MM.1S (cell line): ENCODE data around the gene CTXND2.
"Not testable (repeated sequence)": the region's sequence is repeated elsewhere in the genome, so short reads cannot be mapped to it uniquely, and the experiment has no call there.

Source experiments
- DNase-seq: peaks from one replicate; pipeline ENCODE4 v3.0.0-alpha.2; 2015
- H2AFZ ChIP-seq: fragments of 300-600 bp; sonication (generic); 2 replicates; pipeline ENCODE4 v1.6.0; 2016; ENCODE audit warnings: antibody characterized with exemption, low read length
- H3F3A ChIP-seq: fragments of 300-600 bp; sonication (generic); 2 replicates; pipeline ENCODE4 v1.6.1; 2016; ENCODE audit warnings: mild to moderate bottlenecking, antibody characterized with exemption, low read length, moderate library complexity, mixed read lengths; ENCODE audit not compliant: insufficient read depth
- H3K27ac ChIP-seq: fragments of 300-600 bp; sonication (generic); 2 replicates; pipeline ENCODE4 v1.5.1; 2016; ENCODE audit warnings: mild to moderate bottlenecking, low read length
- H3K27me3 ChIP-seq: fragments of 300-600 bp; sonication (generic); replicated peaks from 2 replicates; pipeline ENCODE4 v1.6.0; 2016; ENCODE audit warnings: low read length; ENCODE audit not compliant: insufficient read depth
- H3K36me3 ChIP-seq: fragments of 300-600 bp; sonication (generic); replicated peaks from 2 replicates; pipeline ENCODE4 v1.6.1; 2016; ENCODE audit warnings: mild to moderate bottlenecking, low read length, mixed read lengths; ENCODE audit not compliant: insufficient read depth
- H3K4me1 ChIP-seq: fragments of 300-600 bp; sonication (generic); 2 replicates; pipeline ENCODE4 v1.6.1; 2016; ENCODE audit warnings: low read length, mixed read lengths
- H3K4me2 ChIP-seq: fragments of 300-600 bp; sonication (generic); 2 replicates; pipeline ENCODE4 v1.6.0; 2016; ENCODE audit warnings: low read depth, low read length
- H3K4me3 ChIP-seq: fragments of 300-600 bp; sonication (generic); 2 replicates; pipeline ENCODE4 v1.5.1; 2016; ENCODE audit warnings: low read length, mixed read lengths
- H3K79me2 ChIP-seq: fragments of 300-600 bp; sonication (generic); 2 replicates; pipeline ENCODE4 v1.6.1; 2016; ENCODE audit warnings: mixed run types, low read length, mixed read lengths
- H3K9ac ChIP-seq: fragments of 300-600 bp; sonication (generic); 2 replicates; pipeline ENCODE4 v1.6.1; 2016; ENCODE audit warnings: low read length, mixed read lengths
- H3K9me2 ChIP-seq: fragments of 300-600 bp; sonication (generic); replicated peaks from 2 replicates; pipeline ENCODE4 v1.6.1; 2016; ENCODE audit warnings: mild to moderate bottlenecking, low read length, mixed read lengths; ENCODE audit not compliant: insufficient read depth
- H3K9me3 ChIP-seq: fragments of 300-600 bp; sonication (generic); replicated peaks from 2 replicates; pipeline ENCODE4 v1.6.1; 2016; ENCODE audit warnings: mild to moderate bottlenecking, low read length, mixed read lengths; ENCODE audit not compliant: insufficient read depth
- H4K20me1 ChIP-seq: fragments of 300-600 bp; sonication (generic); 2 replicates; pipeline ENCODE4 v1.6.1; 2016; ENCODE audit warnings: mild to moderate bottlenecking, low read length, moderate library complexity, mixed read lengths; ENCODE audit not compliant: insufficient read depth
- EZH2 ChIP-seq: fragments of 300-600 bp; sonication (generic); optimal IDR thresholded peaks from 2 replicates; pipeline ENCODE3; 2017; ENCODE audit warnings: low read depth, mild to moderate bottlenecking, antibody characterized with exemption, low read length, mixed read lengths
- EZH2phosphoT487 ChIP-seq: fragments of 300-600 bp; sonication (generic); IDR thresholded peaks from 2 replicates; pipeline ENCODE4 v1.6.1; 2018; ENCODE audit warnings: antibody characterized with exemption, low read length
- TF ChIP-seq, protein P1 (sequence below): fragments of 300-600 bp; sonication (generic); IDR thresholded peaks from 2 replicates; pipeline ENCODE4 v1.5.1; 2016; ENCODE audit warnings: antibody characterized with exemption, low read length, mixed read lengths

CTXND2 gene

GRCh38 chr1:150863724-150864123 lies 23.2 kb upstream of the CTXND2 start:
- Histone ChIP-seq H3K9me3 (no peaks in the 10 kb centered on the region), H3F3A (no peaks in the 10 kb centered on the region), H3K9me2 (no peaks in the 10 kb centered on the region), H3K79me2 (peaks cover 64% of the 10 kb centered on the region), H3K4me3 (no peak overlapping the region), H3K9ac (no peak overlapping the region), H3K27ac (no peak overlapping the region), H4K20me1 (no peaks in the 10 kb centered on the region), H3K27me3 (no peaks in the 10 kb centered on the region), H3K4me2 (no peak overlapping the region), H2AFZ (no peak overlapping the region), H3K36me3 (no peaks in the 10 kb centered on the region), H3K4me1 (no peaks in the 10 kb centered on the region)
- TF ChIP-seq, protein P1, sequence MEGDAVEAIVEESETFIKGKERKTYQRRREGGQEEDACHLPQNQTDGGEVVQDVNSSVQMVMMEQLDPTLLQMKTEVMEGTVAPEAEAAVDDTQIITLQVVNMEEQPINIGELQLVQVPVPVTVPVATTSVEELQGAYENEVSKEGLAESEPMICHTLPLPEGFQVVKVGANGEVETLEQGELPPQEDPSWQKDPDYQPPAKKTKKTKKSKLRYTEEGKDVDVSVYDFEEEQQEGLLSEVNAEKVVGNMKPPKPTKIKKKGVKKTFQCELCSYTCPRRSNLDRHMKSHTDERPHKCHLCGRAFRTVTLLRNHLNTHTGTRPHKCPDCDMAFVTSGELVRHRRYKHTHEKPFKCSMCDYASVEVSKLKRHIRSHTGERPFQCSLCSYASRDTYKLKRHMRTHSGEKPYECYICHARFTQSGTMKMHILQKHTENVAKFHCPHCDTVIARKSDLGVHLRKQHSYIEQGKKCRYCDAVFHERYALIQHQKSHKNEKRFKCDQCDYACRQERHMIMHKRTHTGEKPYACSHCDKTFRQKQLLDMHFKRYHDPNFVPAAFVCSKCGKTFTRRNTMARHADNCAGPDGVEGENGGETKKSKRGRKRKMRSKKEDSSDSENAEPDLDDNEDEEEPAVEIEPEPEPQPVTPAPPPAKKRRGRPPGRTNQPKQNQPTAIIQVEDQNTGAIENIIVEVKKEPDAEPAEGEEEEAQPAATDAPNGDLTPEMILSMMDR = no peak
- TF ChIP-seq EZH2phosphoT487 (no peak), EZH2 (no peak)
- DNase-seq = no peak

- not testable (repeated sequence) for H4K20me1 ChIP-seq, H3K27ac ChIP-seq, H3K9me2 ChIP-seq, H3K9me3 ChIP-seq, H3K9ac ChIP-seq, H2AFZ ChIP-seq, H3K4me3 ChIP-seq, H3K4me2 ChIP-seq, H3K4me1 ChIP-seq, H3F3A ChIP-seq, H3K27me3 ChIP-seq, H3K36me3 ChIP-seq, DNase-seq
- H3K79me2 ChIP-seq = peaks cover 68% of the 10 kb centered on the region
Measured at GRCh38 chr1:150864200-150864599, 22.7 kb upstream of the CTXND2 start.

DNA sequence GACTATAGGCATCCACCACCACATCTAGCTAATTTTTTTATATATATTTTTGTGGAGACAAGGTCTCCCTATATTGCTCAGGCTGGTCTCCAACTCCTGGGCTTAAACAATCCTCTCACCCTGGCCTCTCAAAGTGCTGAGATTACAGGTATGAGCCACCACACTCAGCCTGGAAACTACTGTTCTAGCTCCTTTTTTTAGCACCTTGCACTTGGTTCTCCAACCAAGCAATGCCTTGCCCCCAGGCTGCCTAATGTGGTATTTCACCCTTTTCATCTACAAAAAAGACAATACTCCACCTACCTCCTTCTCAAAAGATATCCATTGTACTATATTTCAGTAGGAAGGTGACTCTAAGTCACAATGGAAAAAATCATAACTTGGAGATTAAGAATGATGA lies 17.3 kb upstream of the CTXND2 start:
- no peak for DNase-seq
- Histone ChIP-seq H3K79me2 (peaks cover 82% of the 10 kb centered on the region), H3K27me3 (no peaks in the 10 kb centered on the region), H3K9ac (no peak overlapping the region), H3F3A (0 out of 2 replicates have a peak, but pooled peaks cover 2% of the 10 kb centered on the region), H4K20me1 (no peaks in the 10 kb centered on the region), H3K9me3 (no peaks in the 10 kb centered on the region), H3K36me3 (0 out of 2 replicates have a peak, but pooled peaks cover 4% of the 10 kb centered on the region), H3K4me3 (no peak overlapping the region), H3K9me2 (no peaks in the 10 kb centered on the region), H3K27ac (no peak overlapping the region), H3K4me2 (no peak overlapping the region), H3K4me1 (peaks cover 4% of the 10 kb centered on the region), H2AFZ (no peak overlapping the region)
- TF ChIP-seq EZH2 (no peak), EZH2phosphoT487 (no peak)
- TF ChIP-seq, protein P1 = no peak

- H3K9ac ChIP-seq = no peak overlapping the region
- peaks cover 11% of the 10 kb centered on the region for H3K4me1 ChIP-seq
- no peak overlapping the region for H2AFZ ChIP-seq
- H4K20me1 ChIP-seq = no peaks in the 10 kb centered on the region
- no peaks in the 10 kb centered on the region for H3K9me3 ChIP-seq
- peaks cover 77% of the 10 kb centered on the region for H3K79me2 ChIP-seq
- no peaks in the 10 kb centered on the region for H3K27me3 ChIP-seq
- no peak for DNase-seq
- H3K27ac ChIP-seq = no peak overlapping the region
- H3K4me3 ChIP-seq = no peak overlapping the region
- no peaks in the 10 kb centered on the region for H3K9me2 ChIP-seq
- TF ChIP-seq EZH2phosphoT487 = no peak
- no peak for TF ChIP-seq EZH2
- TF ChIP-seq, protein P1 = no peak
- no peak overlapping the region for H3K4me2 ChIP-seq
- H3K36me3 ChIP-seq = 0 out of 2 replicates have a peak, but pooled peaks cover 4% of the 10 kb centered on the region
- H3F3A ChIP-seq = 0 out of 2 replicates have a peak, but pooled peaks cover 7% of the 10 kb centered on the region
Measured at GRCh38 chr1:150872572-150872971, 14.4 kb upstream of the CTXND2 start.
